Neuronal stem cell (in vitro differentiated cells): Measurements from ENCODE around the gene PCSK2.

Experiments
- DNase-seq: peaks from one replicate; pipeline ENCODE4 v3.0.0-alpha.2; 2013; ENCODE audit warnings: low spot score
- H2AFZ ChIP-seq: one replicate; pipeline ENCODE4 v1.6.1; 2013; ENCODE audit warnings: mild to moderate bottlenecking, low read length, inconsistent platforms
- H2AK5ac ChIP-seq: 2 replicates; pipeline ENCODE4 v1.6.1; 2013; ENCODE audit warnings: low read depth, mild to moderate bottlenecking, inconsistent platforms, low read length, moderate library complexity, mixed read lengths
- H2BK120ac ChIP-seq: 2 replicates; pipeline ENCODE4 v1.6.1; 2013; ENCODE audit warnings: low read depth, mild to moderate bottlenecking, inconsistent platforms, low read length, moderate library complexity, mixed read lengths
- H2BK12ac ChIP-seq: one replicate; pipeline ENCODE4 v1.6.1; 2013; ENCODE audit warnings: low read length, inconsistent platforms
- H2BK15ac ChIP-seq: 2 replicates; pipeline ENCODE4 v1.6.1; 2013; ENCODE audit warnings: mild to moderate bottlenecking, low read length, inconsistent platforms, mixed read lengths
- H2BK5ac ChIP-seq: one replicate; pipeline ENCODE4 v1.6.1; 2013; ENCODE audit warnings: inconsistent platforms, mild to moderate bottlenecking, low read length, moderate library complexity
- H3K14ac ChIP-seq: one replicate; pipeline ENCODE4 v1.6.1; 2013; ENCODE audit warnings: low read length, inconsistent platforms
- H3K18ac ChIP-seq: 2 replicates; pipeline ENCODE4 v1.6.1; 2013; ENCODE audit warnings: low read length, inconsistent platforms
- H3K23ac ChIP-seq: 2 replicates; pipeline ENCODE4 v1.6.1; 2013; ENCODE audit warnings: low read depth, mild to moderate bottlenecking, mixed read lengths, low read length, inconsistent platforms; ENCODE audit not compliant: poor library complexity
- H3K27ac ChIP-seq: replicated peaks from 3 replicates; pipeline ENCODE4 v1.5.1; 2013; ENCODE audit warnings: low read length, inconsistent platforms
- H3K27me3 ChIP-seq, 3 experiments: 2 replicates each; pipeline ENCODE4 v1.6.1; 2013; ENCODE audit warnings: low read length in 3 of 3, mild to moderate bottlenecking in 2 of 3, inconsistent platforms in 1 of 3, low read depth in 1 of 3, mixed read lengths in 1 of 3, moderate library complexity in 1 of 3; ENCODE audit not compliant: control insufficient read depth in 3 of 3, insufficient read depth in 3 of 3
- H3K36me3 ChIP-seq, 2 donors: replicated peaks in 1 of 2; 2 replicates each; pipeline ENCODE4 v1.6.1; 2013; ENCODE audit warnings: low read length in 2 of 2; ENCODE audit not compliant: control insufficient read depth in 2 of 2, insufficient read depth in 2 of 2
- H3K4ac ChIP-seq: 2 replicates; pipeline ENCODE4 v1.6.1; 2013; ENCODE audit warnings: inconsistent platforms, mild to moderate bottlenecking, low read length, moderate library complexity
- H3K4me1 ChIP-seq, 2 donors: 1 replicate in 1 of 2; 2 replicates in 1 of 2; pipeline ENCODE4 v1.6.1; 2013; ENCODE audit warnings: low read length in 2 of 2, low read depth in 1 of 2; ENCODE audit not compliant: control insufficient read depth in 2 of 2, insufficient read depth in 1 of 2
- H3K4me2 ChIP-seq: one replicate; pipeline ENCODE4 v1.6.1; 2013; ENCODE audit warnings: mild to moderate bottlenecking, low read length, inconsistent platforms; ENCODE audit not compliant: insufficient read depth, poor library complexity, severe bottlenecking
- H3K4me3 ChIP-seq, 2 donors: 2 replicates each; pipeline ENCODE4 v1.5.1; 2013; ENCODE audit warnings: low read length in 2 of 2, mild to moderate bottlenecking in 2 of 2, inconsistent platforms in 1 of 2, moderate library complexity in 1 of 2
- H3K79me1 ChIP-seq: one replicate; pipeline ENCODE4 v1.6.1; 2013; ENCODE audit warnings: low read depth, mild to moderate bottlenecking, inconsistent platforms, low read length, moderate library complexity
- H3K9ac ChIP-seq: one replicate; pipeline ENCODE4 v1.6.1; 2013; ENCODE audit warnings: mild to moderate bottlenecking, low read depth, low read length, inconsistent platforms; ENCODE audit not compliant: poor library complexity
- H3K9me3 ChIP-seq, 2 donors: replicated peaks in 1 of 2; 2 replicates each; pipeline versions ENCODE3 to v1.6.1; 2013; ENCODE audit warnings: low read length in 2 of 2, mild to moderate bottlenecking in 2 of 2, inconsistent platforms in 1 of 2, low read depth in 1 of 2, mixed read lengths in 1 of 2, moderate library complexity in 1 of 2; ENCODE audit not compliant: control insufficient read depth in 2 of 2, insufficient read depth in 1 of 2
- H4K8ac ChIP-seq: one replicate; pipeline ENCODE4 v1.6.1; 2013; ENCODE audit warnings: low read depth, mild to moderate bottlenecking, inconsistent platforms, low read length, moderate library complexity
- H4K91ac ChIP-seq: one replicate; pipeline ENCODE4 v1.6.1; 2013; ENCODE audit warnings: low read length, low read depth, mild to moderate bottlenecking, inconsistent platforms; ENCODE audit not compliant: poor library complexity
- WGBS, 2 donors: extraction: QIAGEN DNeasy Blood & Tissue Kit; methylation state at CpG; one replicate each; pipeline ENCODE4 v1.1.7; 2013; ENCODE audit warnings: missing lambda C conversion rate in 2 of 2, mixed read lengths in 1 of 2; ENCODE audit not compliant: insufficient read length in 2 of 2, insufficient replicate concordance in 1 of 2; ENCODE audit errors: extremely low coverage in 2 of 2; 5-methylcytosine and 5-hydroxymethylcytosine counted together

PCSK2 gene

GRCh38 chr20:17394411-17394810 is 167.6 kb downstream of the PCSK2 start:
- no peak overlapping the region for H3K4ac ChIP-seq
- H2AFZ ChIP-seq, result no peak overlapping the region
- no CpG with 5 or more reads among the region's 5 CpGs for WGBS, 2 donors
- H3K79me1 ChIP-seq, result no peaks in the 10 kb centered on the region
- no peak overlapping the region for H3K4me3 ChIP-seq
- H3K9ac ChIP-seq, result no peak overlapping the region
- no peaks in the 10 kb centered on the region for H3K27me3 ChIP-seq
- H4K91ac ChIP-seq, result no peak overlapping the region
- H3K9me3 ChIP-seq, result no peaks in the 10 kb centered on the region
- no peak overlapping the region for H3K18ac ChIP-seq
- H2BK5ac ChIP-seq, result no peak overlapping the region
- no peak overlapping the region for H3K27ac ChIP-seq
- no peak for DNase-seq
- no peak overlapping the region for H3K4me2 ChIP-seq
- no peak overlapping the region for H2BK15ac ChIP-seq
- no peak overlapping the region for H3K14ac ChIP-seq
- no peak overlapping the region for H2BK12ac ChIP-seq
- no peaks in the 10 kb centered on the region for H3K4me1 ChIP-seq
- no peak overlapping the region for H2BK120ac ChIP-seq
- no peak overlapping the region for H4K8ac ChIP-seq
- no peak overlapping the region for H2AK5ac ChIP-seq
- no peak overlapping the region for H3K23ac ChIP-seq
- no peaks in the 10 kb centered on the region for H3K36me3 ChIP-seq

- Histone ChIP-seq H3K9ac (no peak overlapping the region), H4K91ac (no peak overlapping the region), H2BK5ac (no peak overlapping the region), H2BK15ac (no peak overlapping the region), H3K4me3 (no peak overlapping the region), H2BK12ac (no peak overlapping the region), H4K8ac (no peak overlapping the region), H2AFZ (no peak overlapping the region), H2BK120ac (no peak overlapping the region), H3K14ac (no peak overlapping the region), H3K79me1 (no peaks in the 10 kb centered on the region), H2AK5ac (no peak overlapping the region), H3K4me2 (no peak overlapping the region), H3K27me3 (no peaks in the 10 kb centered on the region), H3K18ac (no peak overlapping the region), H3K27ac (no peak overlapping the region), H3K9me3 (no peaks in the 10 kb centered on the region), H3K23ac (no peak overlapping the region), H3K4me1 (no peaks in the 10 kb centered on the region), H3K4ac (no peak overlapping the region), H3K36me3 (no peaks in the 10 kb centered on the region)
- no peak for DNase-seq
- WGBS, 2 donors, result no CpG with 5 or more reads among the region's 3 CpGs
These were observed 168.9 kb downstream of the PCSK2 start for GRCh38 chr20:17395729-17396128.

GRCh38 chr20:17399303-17399985 is 172.6 kb downstream of the PCSK2 start:
- H3K27ac ChIP-seq, result no peak overlapping the region
- H2AFZ ChIP-seq, result no peak overlapping the region
- H3K36me3 ChIP-seq, result no peaks in the 10 kb centered on the region
- H3K14ac ChIP-seq, result no peak overlapping the region
- no CpG with 5 or more reads among the region's 7 CpGs for WGBS, 2 donors
- H2BK15ac ChIP-seq, result no peak overlapping the region
- DNase-seq, result no peak
- H3K18ac ChIP-seq, result no peak overlapping the region
- H3K4me3 ChIP-seq, result no peak overlapping the region
- H2BK12ac ChIP-seq, result no peak overlapping the region
- H3K27me3 ChIP-seq, result no peaks in the 10 kb centered on the region
- H4K91ac ChIP-seq, result no peak overlapping the region
- H2AK5ac ChIP-seq, result no peak overlapping the region
- H3K9me3 ChIP-seq, result no peaks in the 10 kb centered on the region
- H3K4me2 ChIP-seq, result no peak overlapping the region
- no peak overlapping the region for H2BK120ac ChIP-seq
- no peaks in the 10 kb centered on the region for H3K79me1 ChIP-seq
- no peak overlapping the region for H3K9ac ChIP-seq
- H3K4me1 ChIP-seq, result no peaks in the 10 kb centered on the region
- H3K23ac ChIP-seq, result no peak overlapping the region
- H4K8ac ChIP-seq, result no peak overlapping the region
- no peak overlapping the region for H2BK5ac ChIP-seq
- H3K4ac ChIP-seq, result no peak overlapping the region

- Histone ChIP-seq H2BK12ac (no peak overlapping the region), H3K18ac (no peak overlapping the region), H3K9ac (no peak overlapping the region), H3K4me2 (no peak overlapping the region), H3K4ac (no peak overlapping the region), H2AFZ (no peak overlapping the region), H3K14ac (no peak overlapping the region), H3K27me3 (no peaks in the 10 kb centered on the region), H3K4me1 (no peaks in the 10 kb centered on the region), H3K79me1 (no peaks in the 10 kb centered on the region), H2BK15ac (no peak overlapping the region), H2AK5ac (no peak overlapping the region), H3K36me3 (no peaks in the 10 kb centered on the region), H4K8ac (no peak overlapping the region), H3K23ac (no peak overlapping the region), H2BK5ac (no peak overlapping the region), H2BK120ac (no peak overlapping the region), H3K9me3 (no peaks in the 10 kb centered on the region), H3K27ac (no peak overlapping the region), H3K4me3 (no peak overlapping the region), H4K91ac (no peak overlapping the region)
- no CpG with 5 or more reads among the region's 4 CpGs for WGBS, 2 donors
- DNase-seq, result no peak
These were observed 176.6 kb downstream of the PCSK2 start for GRCh38 chr20:17403461-17403860.
